Neuronal stem cell (in vitro differentiated cells): Measurements from ENCODE around the gene TXN2.

ENCODE experiments used
- DNase-seq: peaks from one replicate; pipeline ENCODE4 v3.0.0-alpha.2; 2013; ENCODE audit warnings: low spot score
- H2AFZ ChIP-seq: one replicate; pipeline ENCODE4 v1.6.1; 2013; ENCODE audit warnings: mild to moderate bottlenecking, low read length, inconsistent platforms
- H2AK5ac ChIP-seq: 2 replicates; pipeline ENCODE4 v1.6.1; 2013; ENCODE audit warnings: low read depth, mild to moderate bottlenecking, inconsistent platforms, low read length, moderate library complexity, mixed read lengths
- H2BK120ac ChIP-seq: 2 replicates; pipeline ENCODE4 v1.6.1; 2013; ENCODE audit warnings: low read depth, mild to moderate bottlenecking, inconsistent platforms, low read length, moderate library complexity, mixed read lengths
- H2BK12ac ChIP-seq: one replicate; pipeline ENCODE4 v1.6.1; 2013; ENCODE audit warnings: low read length, inconsistent platforms
- H2BK15ac ChIP-seq: 2 replicates; pipeline ENCODE4 v1.6.1; 2013; ENCODE audit warnings: mild to moderate bottlenecking, low read length, inconsistent platforms, mixed read lengths
- H2BK5ac ChIP-seq: one replicate; pipeline ENCODE4 v1.6.1; 2013; ENCODE audit warnings: inconsistent platforms, mild to moderate bottlenecking, low read length, moderate library complexity
- H3K14ac ChIP-seq: one replicate; pipeline ENCODE4 v1.6.1; 2013; ENCODE audit warnings: low read length, inconsistent platforms
- H3K18ac ChIP-seq: 2 replicates; pipeline ENCODE4 v1.6.1; 2013; ENCODE audit warnings: low read length, inconsistent platforms
- H3K23ac ChIP-seq: 2 replicates; pipeline ENCODE4 v1.6.1; 2013; ENCODE audit warnings: low read depth, mild to moderate bottlenecking, mixed read lengths, low read length, inconsistent platforms; ENCODE audit not compliant: poor library complexity
- H3K27ac ChIP-seq: replicated peaks from 3 replicates; pipeline ENCODE4 v1.5.1; 2013; ENCODE audit warnings: low read length, inconsistent platforms
- H3K27me3 ChIP-seq, 3 experiments: 2 replicates each; pipeline ENCODE4 v1.6.1; 2013; ENCODE audit warnings: low read length in 3 of 3, mild to moderate bottlenecking in 2 of 3, inconsistent platforms in 1 of 3, low read depth in 1 of 3, mixed read lengths in 1 of 3, moderate library complexity in 1 of 3; ENCODE audit not compliant: control insufficient read depth in 3 of 3, insufficient read depth in 3 of 3
- H3K36me3 ChIP-seq, 2 donors: replicated peaks in 1 of 2; 2 replicates each; pipeline ENCODE4 v1.6.1; 2013; ENCODE audit warnings: low read length in 2 of 2; ENCODE audit not compliant: control insufficient read depth in 2 of 2, insufficient read depth in 2 of 2
- H3K4ac ChIP-seq: 2 replicates; pipeline ENCODE4 v1.6.1; 2013; ENCODE audit warnings: inconsistent platforms, mild to moderate bottlenecking, low read length, moderate library complexity
- H3K4me1 ChIP-seq, 2 donors: 1 replicate in 1 of 2; 2 replicates in 1 of 2; pipeline ENCODE4 v1.6.1; 2013; ENCODE audit warnings: low read length in 2 of 2, low read depth in 1 of 2; ENCODE audit not compliant: control insufficient read depth in 2 of 2, insufficient read depth in 1 of 2
- H3K4me2 ChIP-seq: one replicate; pipeline ENCODE4 v1.6.1; 2013; ENCODE audit warnings: mild to moderate bottlenecking, low read length, inconsistent platforms; ENCODE audit not compliant: insufficient read depth, poor library complexity, severe bottlenecking
- H3K4me3 ChIP-seq, 2 donors: 2 replicates each; pipeline ENCODE4 v1.5.1; 2013; ENCODE audit warnings: low read length in 2 of 2, mild to moderate bottlenecking in 2 of 2, inconsistent platforms in 1 of 2, moderate library complexity in 1 of 2
- H3K79me1 ChIP-seq: one replicate; pipeline ENCODE4 v1.6.1; 2013; ENCODE audit warnings: low read depth, mild to moderate bottlenecking, inconsistent platforms, low read length, moderate library complexity
- H3K9ac ChIP-seq: one replicate; pipeline ENCODE4 v1.6.1; 2013; ENCODE audit warnings: mild to moderate bottlenecking, low read depth, low read length, inconsistent platforms; ENCODE audit not compliant: poor library complexity
- H3K9me3 ChIP-seq, 2 donors: replicated peaks in 1 of 2; 2 replicates each; pipeline versions ENCODE3 to v1.6.1; 2013; ENCODE audit warnings: low read length in 2 of 2, mild to moderate bottlenecking in 2 of 2, inconsistent platforms in 1 of 2, low read depth in 1 of 2, mixed read lengths in 1 of 2, moderate library complexity in 1 of 2; ENCODE audit not compliant: control insufficient read depth in 2 of 2, insufficient read depth in 1 of 2
- H4K8ac ChIP-seq: one replicate; pipeline ENCODE4 v1.6.1; 2013; ENCODE audit warnings: low read depth, mild to moderate bottlenecking, inconsistent platforms, low read length, moderate library complexity
- H4K91ac ChIP-seq: one replicate; pipeline ENCODE4 v1.6.1; 2013; ENCODE audit warnings: low read length, low read depth, mild to moderate bottlenecking, inconsistent platforms; ENCODE audit not compliant: poor library complexity
- WGBS, 2 donors: extraction: QIAGEN DNeasy Blood & Tissue Kit; methylation state at CpG; one replicate each; pipeline ENCODE4 v1.1.7; 2013; ENCODE audit warnings: missing lambda C conversion rate in 2 of 2, mixed read lengths in 1 of 2; ENCODE audit not compliant: insufficient read length in 2 of 2, insufficient replicate concordance in 1 of 2; ENCODE audit errors: extremely low coverage in 2 of 2; 5-methylcytosine and 5-hydroxymethylcytosine counted together

Gene TXN2

GRCh38 chr22:36497910-36498665 lies 16.6 kb upstream of the TXN2 start:
- DNase-seq, result no peak
- Histone ChIP-seq H2BK12ac (no peak overlapping the region), H3K27ac (no peak overlapping the region), H3K23ac (no peak overlapping the region), H4K91ac (no peak overlapping the region), H2BK120ac (no peak overlapping the region), H3K14ac (no peak overlapping the region), H3K9me3 (no peaks in the 10 kb centered on the region), H3K4ac (no peak overlapping the region), H3K79me1 (no peaks in the 10 kb centered on the region), H3K4me2 (no peak overlapping the region), H3K4me1 (no peaks in the 10 kb centered on the region), H3K27me3 (no peaks in the 10 kb centered on the region), H3K18ac (no peak overlapping the region), H4K8ac (no peak overlapping the region), H2BK15ac (no peak overlapping the region), H2BK5ac (no peak overlapping the region), H2AFZ (peak overlapping the region; percentile 16), H2AK5ac (no peak overlapping the region), H3K4me3 (no peak overlapping the region), H3K9ac (peak overlapping the region; percentile 57), H3K36me3 (peaks cover 22 to 53% of the 10 kb centered on the region in 2 donors)
- WGBS, 2 donors, result no CpG with 5 or more reads among the region's 30 CpGs

GRCh38 chr22:36493690-36494110 lies 12.3 kb upstream of the TXN2 start:
- H2BK12ac ChIP-seq, result no peak overlapping the region
- no peak for DNase-seq
- H4K8ac ChIP-seq, result no peak overlapping the region
- H3K4me3 ChIP-seq, result no peak overlapping the region
- no peak overlapping the region for H4K91ac ChIP-seq
- no peak overlapping the region for H3K9ac ChIP-seq
- H2BK5ac ChIP-seq, result no peak overlapping the region
- H3K4ac ChIP-seq, result no peak overlapping the region
- H3K4me2 ChIP-seq, result no peak overlapping the region
- H3K9me3 ChIP-seq, result no peaks in the 10 kb centered on the region
- WGBS, 2 donors, result no CpG with 5 or more reads among the region's 16 CpGs
- H3K36me3 ChIP-seq, result peaks cover 33 to 72% of the 10 kb centered on the region in 2 donors
- no peak overlapping the region for H2BK120ac ChIP-seq
- H3K27me3 ChIP-seq, result no peaks in the 10 kb centered on the region
- no peak overlapping the region for H3K18ac ChIP-seq
- no peak overlapping the region for H2BK15ac ChIP-seq
- no peak overlapping the region for H3K23ac ChIP-seq
- no peaks in the 10 kb centered on the region for H3K4me1 ChIP-seq
- no peak overlapping the region for H3K27ac ChIP-seq
- H3K79me1 ChIP-seq, result no peaks in the 10 kb centered on the region
- no peak overlapping the region for H2AK5ac ChIP-seq
- no peak overlapping the region for H2AFZ ChIP-seq
- no peak overlapping the region for H3K14ac ChIP-seq

GRCh38 chr22:36492109-36492508 lies 10.7 kb upstream of the TXN2 start:
- no peak overlapping the region for H2AK5ac ChIP-seq
- no peak overlapping the region for H4K8ac ChIP-seq
- no peaks in the 10 kb centered on the region for H3K27me3 ChIP-seq
- no peaks in the 10 kb centered on the region for H3K4me1 ChIP-seq
- peaks cover 0 to 5% of the 10 kb centered on the region in 2 donors for H3K9me3 ChIP-seq
- no peak overlapping the region for H2BK12ac ChIP-seq
- no peaks in the 10 kb centered on the region for H3K79me1 ChIP-seq
- H3K27ac ChIP-seq, result no peak overlapping the region
- no peak overlapping the region for H3K4me2 ChIP-seq
- H3K18ac ChIP-seq, result no peak overlapping the region
- no peak overlapping the region for H2BK5ac ChIP-seq
- no peak overlapping the region for H2BK15ac ChIP-seq
- DNase-seq, result no peak
- H3K14ac ChIP-seq, result no peak overlapping the region
- no peak overlapping the region for H4K91ac ChIP-seq
- no peak overlapping the region for H3K23ac ChIP-seq
- H3K36me3 ChIP-seq, result peaks cover 27 to 62% of the 10 kb centered on the region in 2 donors
- no peak overlapping the region for H3K9ac ChIP-seq
- no peak overlapping the region for H3K4ac ChIP-seq
- no peak overlapping the region for H2AFZ ChIP-seq
- H2BK120ac ChIP-seq, result no peak overlapping the region
- H3K4me3 ChIP-seq, result no peak overlapping the region
- no CpG with 5 or more reads among the region's 5 CpGs for WGBS, 2 donors

- no peaks in the 10 kb centered on the region for H3K27me3 ChIP-seq
- DNase-seq, result no peak
- no peak overlapping the region for H3K27ac ChIP-seq
- H3K4ac ChIP-seq, result no peak overlapping the region
- H3K23ac ChIP-seq, result no peak overlapping the region
- H3K79me1 ChIP-seq, result no peaks in the 10 kb centered on the region
- no peak overlapping the region for H2BK120ac ChIP-seq
- no peak overlapping the region for H2BK15ac ChIP-seq
- H2BK5ac ChIP-seq, result no peak overlapping the region
- H2AK5ac ChIP-seq, result no peak overlapping the region
- H2BK12ac ChIP-seq, result no peak overlapping the region
- no peak overlapping the region for H3K9ac ChIP-seq
- peaks cover 0 to 12% of the 10 kb centered on the region in 2 donors for H3K9me3 ChIP-seq
- no CpG with 5 or more reads among the region's 7 CpGs for WGBS, 2 donors
- no peak overlapping the region for H2AFZ ChIP-seq
- H3K18ac ChIP-seq, result no peak overlapping the region
- no peak overlapping the region for H3K14ac ChIP-seq
- H4K8ac ChIP-seq, result no peak overlapping the region
- peaks cover 22 to 66% of the 10 kb centered on the region in 2 donors for H3K36me3 ChIP-seq
- no peak overlapping the region for H3K4me2 ChIP-seq
- no peaks in the 10 kb centered on the region for H3K4me1 ChIP-seq
- no peak overlapping the region for H3K4me3 ChIP-seq
- no peak overlapping the region for H4K91ac ChIP-seq
These were observed 9.7 kb upstream of the TXN2 start for GRCh38 chr22:36491155-36491554.
